Transverse colon (tissue), 3 donors: ENCODE results near the gene EHF.

Experiments
- CTCF ChIP-seq, 5 experiments: fragments of 200-600 bp in 3 of 5; fragments of 450-650 bp in 2 of 5; sonication (generic) in 3 of 5; IDR thresholded peaks; 1 replicate in 2 of 5; 2 replicates in 3 of 5; pipeline ENCODE4 v1.5.1; 2016 to 2017; ENCODE audit warnings: antibody characterized with exemption in 5 of 5, inconsistent platforms in 3 of 5, mild to moderate bottlenecking in 2 of 5, moderate library complexity in 1 of 5
- POLR2A ChIP-seq: fragments of 450-650 bp; IDR thresholded peaks from one replicate; pipeline ENCODE4 v1.6.1; 2016; ENCODE audit warnings: antibody characterized with exemption, mild to moderate bottlenecking, moderate library complexity

GRCh38 chr11:34602245-34602644, 18.6 kb upstream of the EHF start:
- TF ChIP-seq CTCF (IDR thresholded peaks at IDR 0.05), result no peak
- TF ChIP-seq POLR2A, result no peak
